Right ventricle myocardium inferior (tissue), 1 donor: ENCODE data around the gene TBC1D9. TPM values are rescaled to one million over a fixed set of nuclear protein-coding genes. Genes with fewer than 3 reads are reported as not detected.

ENCODE experiments used
- ATAC-seq: fragments of 200-7000 bp; cut with Tn5 transposase; one replicate; pipeline ENCODE4 v1.9.1; 2020; ENCODE audit warnings: mild to moderate bottlenecking, moderate library complexity
- DNase-seq: peaks from one replicate; pipeline ENCODE4 v3.0.0; 2021; ENCODE audit errors: missing footprints
- intact Hi-C: fragments of 100-400 bp; cut with DNase I; formaldehyde crosslinking; loops from one replicate; pipeline ENCODE4 v1.11.0; 2022
- total RNA-seq: library from RNA; stranded (reverse); fragmentation: NEBNext Ultra II Directional; extraction: Animal tissue kit (Norgen Biotek cat#: 25700); gene quantifications from one replicate; pipeline ENCODE4 v1.2.1, GENCODE V29; 2021
- donor health status: DM: no; HTN: yes; CAD: no; lungs with severe emphysema.

TBC1D9 gene
- total RNA-seq, 1 donor from 2014 or later, result 11.1 TPM

GRCh38 chr4:140673729-140674128 is 82.5 kb downstream of the TBC1D9 start:
- no peak for DNase-seq
- intact Hi-C loops, result no loop called here
- no peak for ATAC-seq

GRCh38 chr4:140672416-140672815 is 83.8 kb downstream of the TBC1D9 start:
- intact Hi-C loops, result no loop called here
- ATAC-seq (no peak), DNase-seq (no peak)

DNA sequence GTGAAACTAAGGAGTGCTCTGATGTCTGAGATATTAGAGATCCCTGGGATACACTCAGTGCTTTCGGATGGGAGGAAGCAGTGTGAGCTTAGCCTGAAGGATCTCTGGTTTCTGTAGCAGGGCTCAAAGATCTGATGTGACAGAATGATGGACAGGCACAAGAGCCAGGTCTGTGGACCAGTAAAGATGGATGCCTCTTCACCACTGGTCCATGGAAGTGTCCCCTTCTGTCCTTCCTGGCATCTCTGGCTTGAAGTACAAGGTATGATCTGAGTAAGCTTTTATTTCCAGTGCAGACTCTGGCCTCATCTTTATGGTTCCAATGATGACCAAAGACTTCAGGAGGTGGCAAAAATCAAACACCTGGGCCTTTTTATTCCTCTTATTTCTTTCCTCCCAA is 88.1 kb downstream of the TBC1D9 start:
- no peak for DNase-seq
- no peak for ATAC-seq
- intact Hi-C loops, result no loop called here

- DNase-seq (no peak), ATAC-seq (no peak)
- intact Hi-C loops, result no loop called here
Observed at GRCh38 chr4:140666889-140667614, 89.1 kb downstream of the TBC1D9 start.

- no peak for DNase-seq
- ATAC-seq, result no peak
- intact Hi-C loops, result no loop called here
Observed at GRCh38 chr4:140662082-140662869, 93.9 kb downstream of the TBC1D9 start.

GRCh38 chr4:140661550-140661949 is 94.6 kb downstream of the TBC1D9 start:
- DNase-seq (no peak), ATAC-seq (no peak)
- intact Hi-C loops, result no loop called here

- intact Hi-C loops, result no loop called here
- no peak for DNase-seq
- ATAC-seq, result no peak
Observed at GRCh38 chr4:140659943-140660700, 96.1 kb downstream of the TBC1D9 start.

GRCh38 chr4:140654495-140654814 is 101.7 kb downstream of the TBC1D9 start:
- no peak for DNase-seq
- intact Hi-C loops, result no loop called here
- no peak for ATAC-seq

DNA sequence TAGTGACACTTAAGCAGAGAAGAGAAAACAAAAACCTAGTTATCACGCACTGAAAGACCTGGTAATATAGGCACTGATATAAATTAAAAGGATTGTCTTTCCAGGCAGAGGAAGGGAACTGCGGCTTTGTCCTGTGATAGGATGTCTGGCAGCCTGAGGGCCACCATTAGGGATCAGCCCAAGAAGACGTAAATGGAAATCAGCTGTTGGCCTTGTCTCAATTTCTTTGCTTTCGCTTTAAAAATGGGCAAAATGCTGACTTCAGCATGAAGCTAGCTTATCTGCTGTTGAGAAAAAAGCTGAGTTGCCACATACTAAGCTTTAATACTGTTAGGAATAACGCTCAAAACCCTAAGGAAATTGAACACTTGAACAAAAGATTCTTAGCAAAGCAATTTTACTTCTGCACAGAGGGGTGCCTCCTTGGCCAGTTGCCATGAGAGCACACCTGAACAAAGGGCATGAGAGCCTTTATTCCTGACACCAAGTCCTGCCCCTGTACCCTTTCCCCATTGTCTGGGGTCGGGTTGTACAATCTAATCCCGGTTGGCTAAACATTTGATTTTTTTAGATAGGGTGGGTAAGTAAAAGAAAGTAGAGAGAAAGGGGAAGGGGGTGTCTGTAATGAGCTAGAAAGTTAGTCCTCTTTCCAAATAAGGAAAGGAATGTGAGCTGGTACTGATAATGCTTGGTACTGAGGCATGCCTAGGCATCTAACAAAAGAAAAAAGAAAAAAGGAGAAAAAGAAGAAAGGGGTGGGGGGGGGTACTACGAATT is 102.3 kb downstream of the TBC1D9 start:
- peak; percentile 65 for ATAC-seq
- intact Hi-C loops, result no loop called here
- no peak for DNase-seq

- DNase-seq (no peak), ATAC-seq (no peak)
- intact Hi-C loops, result no loop called here
Observed at GRCh38 chr4:140652601-140653000, 103.6 kb downstream of the TBC1D9 start.

GRCh38 chr4:140648716-140649308 is 107.4 kb downstream of the TBC1D9 start:
- DNase-seq (no peak), ATAC-seq (no peak)
- intact Hi-C loops, result no loop called here

- peak; percentile 67 for ATAC-seq
- intact Hi-C loops, result no loop called here
- peak; percentile 79 for DNase-seq
Observed at GRCh38 chr4:140645614-140646412, 110.4 kb downstream of the TBC1D9 start.

- ATAC-seq (no peak), DNase-seq (no peak)
- intact Hi-C loops, result no loop called here
Observed at GRCh38 chr4:140645196-140645595, 111.0 kb downstream of the TBC1D9 start.

GRCh38 chr4:140644470-140645185 is 111.6 kb downstream of the TBC1D9 start:
- ATAC-seq, result no peak
- intact Hi-C loops, result no loop called here

DNA sequence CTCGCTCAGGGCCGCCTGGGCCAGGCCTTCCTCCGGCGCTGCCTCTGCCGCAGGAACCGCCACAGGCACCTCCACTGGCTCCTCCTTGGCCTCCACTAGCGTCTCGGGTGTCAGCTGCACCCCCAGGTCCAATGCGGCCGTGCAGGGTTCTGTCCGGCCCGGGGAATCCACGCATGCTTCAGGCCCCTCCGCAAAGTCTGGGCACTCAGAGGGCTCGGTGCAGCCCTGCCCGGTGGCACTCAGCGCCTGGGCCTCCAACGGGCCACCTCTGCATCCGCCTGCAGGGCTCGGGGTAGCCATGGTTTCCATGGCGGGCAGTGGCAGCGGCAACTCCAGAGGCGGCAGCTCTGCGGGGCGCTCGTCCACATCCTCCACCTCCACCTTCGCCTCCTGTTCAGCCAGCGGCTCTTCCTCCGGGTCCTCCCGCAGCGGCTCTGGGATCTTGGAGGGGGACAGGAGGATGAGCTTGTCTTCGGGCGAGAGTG is 112.6 kb downstream of the TBC1D9 start:
- ATAC-seq (no peak), DNase-seq (no peak)
- intact Hi-C loops, result no loop called here

More at GRCh38 chr4:140644470-140645185, 111.6 kb downstream of the TBC1D9 start:
- no peak for DNase-seq

- intact Hi-C loops, result no loop called here
- peak; percentile 74 for DNase-seq
- ATAC-seq, result no peak
Observed at GRCh38 chr4:140642674-140643437, 113.3 kb downstream of the TBC1D9 start.
